Measurements from ENCODE around the gene BACH2. TPM values are rescaled to one million over a fixed set of nuclear protein-coding genes. Genes with fewer than 3 reads are reported as not detected.

The BACH2 gene
- total RNA-seq, 1 donor, result under 0.01 TPM

- TF ChIP-seq CTCF (IDR thresholded peaks at IDR 0.05; ENCODE audit: insufficient read depth, low read depth, low read length), result no peak
- DNase-seq (ENCODE audit: low read depth), result no peak
- H3K4me3 ChIP-seq (ENCODE audit: low read depth, low read length), result no peak overlapping the region
These were observed 112.9 kb downstream of the BACH2 start for GRCh38 chr6:90183587-90184333.

- no peak for DNase-seq (ENCODE audit: low read depth)
- no peak overlapping the region for H3K4me3 ChIP-seq (ENCODE audit: low read depth, low read length)
- no peak for TF ChIP-seq CTCF (IDR thresholded peaks at IDR 0.05; ENCODE audit: insufficient read depth, low read depth, low read length)
These were observed 116.1 kb downstream of the BACH2 start for GRCh38 chr6:90180526-90180925.

GRCh38 chr6:90179190-90180169 is 117.2 kb downstream of the BACH2 start:
- DNase-seq (ENCODE audit: low read depth), result no peak
- TF ChIP-seq CTCF (IDR thresholded peaks at IDR 0.05; ENCODE audit: insufficient read depth, low read depth, low read length), result peak; percentile 55
- no peak overlapping the region for H3K4me3 ChIP-seq (ENCODE audit: low read depth, low read length)

- no peak overlapping the region for H3K4me3 ChIP-seq (ENCODE audit: low read depth, low read length)
- DNase-seq (ENCODE audit: low read depth), result no peak
- no peak for TF ChIP-seq CTCF (IDR thresholded peaks at IDR 0.05; ENCODE audit: insufficient read depth, low read depth, low read length)
These were observed 118.2 kb downstream of the BACH2 start for GRCh38 chr6:90178384-90178855.

GRCh38 chr6:90177544-90178383 is 118.9 kb downstream of the BACH2 start:
- TF ChIP-seq CTCF (IDR thresholded peaks at IDR 0.05; ENCODE audit: insufficient read depth, low read depth, low read length), result no peak
- H3K4me3 ChIP-seq (ENCODE audit: low read depth, low read length), result no peak overlapping the region
- DNase-seq (ENCODE audit: low read depth), result no peak

Data from fibroblast of villous mesenchyme (primary cell).